Fibroblast of mammary gland (primary cell): Measurements from ENCODE around the gene PYGM.

ENCODE experiments used
- DNase-seq: peaks from one replicate; pipeline ENCODE4 v3.0.0-alpha.2; 2010; ENCODE audit warnings: low read depth
- H3K4me3 ChIP-seq: 2 replicates; pipeline ENCODE4 v1.5.1; 2011; ENCODE audit warnings: low read depth, mild to moderate bottlenecking, low read length, moderate library complexity; ENCODE audit not compliant: control insufficient read depth
- CTCF ChIP-seq: conservative IDR thresholded peaks from 2 replicates; pipeline ENCODE4 v1.5.1; 2011; ENCODE audit warnings: low read depth, low read length, inconsistent platforms; ENCODE audit not compliant: control insufficient read depth, insufficient read depth

PYGM gene

GRCh38 chr11:64746486-64746885 is 13.3 kb downstream of the PYGM start:
- no peak for TF ChIP-seq CTCF
- no peak overlapping the region for H3K4me3 ChIP-seq

GRCh38 chr11:64745521-64746328 is 14.0 kb downstream of the PYGM start:
- TF ChIP-seq CTCF = no peak
- H3K4me3 ChIP-seq = peak overlapping the region; percentile 8
- DNase-seq = peak; percentile 48

More at GRCh38 chr11:64746486-64746885, 13.3 kb downstream of the PYGM start:
- no peak for DNase-seq

GRCh38 chr11:64745189-64745520 is 14.6 kb downstream of the PYGM start:
- no peak for DNase-seq
- H3K4me3 ChIP-seq = peak overlapping the region; percentile 9

GRCh38 chr11:64744544-64745188 is 15.1 kb downstream of the PYGM start:
- DNase-seq = no peak
- no peak overlapping the region for H3K4me3 ChIP-seq
- TF ChIP-seq CTCF = no peak

More at GRCh38 chr11:64745189-64745520, 14.6 kb downstream of the PYGM start:
- no peak for TF ChIP-seq CTCF

GRCh38 chr11:64743591-64744543 is 15.9 kb downstream of the PYGM start, which contains the start of gene RASGRP2:
TSS of gene RASGRP2 (minus strand) at chr11:64744142. CDS start at chr11:64742866, 1,276 bp downstream.
- peak; percentile 42 for TF ChIP-seq CTCF
- H3K4me3 ChIP-seq = no peak within 1 kb of the TSS
- DNase-seq = peak; percentile 25

- H3K4me3 ChIP-seq = peak overlapping the region; percentile 26
- peak; percentile 51 for TF ChIP-seq CTCF
- DNase-seq = no peak
These were observed 16.7 kb downstream of the PYGM start for GRCh38 chr11:64742889-64743590.
